Testis (tissue), 3 donors: Measurements from ENCODE around the gene GLT1D1. TPM values are rescaled to one million over a fixed set of nuclear protein-coding genes. Genes with fewer than 3 reads are reported as not detected.

Experiments
- DNase-seq: peaks from one replicate; pipeline ENCODE4 v3.0.0-alpha.2; 2019
- H3K27ac ChIP-seq, 2 donors: fragments of 200-600 bp; sonication (generic); one replicate each; pipeline ENCODE4 v1.5.1; 2019
- H3K27me3 ChIP-seq: fragments of 200-600 bp; sonication (generic); one replicate; pipeline ENCODE4 v1.5.1; 2019
- H3K36me3 ChIP-seq: fragments of 200-600 bp; sonication (generic); one replicate; pipeline ENCODE4 v1.5.1; 2017; ENCODE audit warnings: low read depth; ENCODE audit errors: missing control alignments
- H3K4me1 ChIP-seq: fragments of 200-600 bp; sonication (generic); one replicate; pipeline ENCODE4 v1.5.1; 2019
- H3K4me3 ChIP-seq, 2 donors: fragments of 200-600 bp; sonication (generic); one replicate each; pipeline ENCODE4 v1.5.1; 2017 to 2019
- H3K9me3 ChIP-seq: fragments of 200-600 bp; sonication (generic); one replicate; pipeline ENCODE4 v1.5.1; 2017
- POLR2A ChIP-seq: fragments of 450-650 bp; IDR thresholded peaks from one replicate; pipeline ENCODE4 v1.6.1; 2017; ENCODE audit warnings: antibody characterized with exemption, mild to moderate bottlenecking, moderate library complexity
- WGBS, 2 donors: methylation state at CpG; one replicate each; pipeline ENCODE4 v1.1.5; 2018; 5-methylcytosine and 5-hydroxymethylcytosine counted together
- intact Hi-C: fragments of 100-400 bp; cut with DNase I; formaldehyde crosslinking; loops from one replicate; pipeline ENCODE4 v1.15.1; 2023; ENCODE audit warnings: low total_unique reads
- polyA plus RNA-seq: library from polyadenylated mRNA; stranded (reverse); fragments of 350-450 nt; fragmentation: Illumina TruSeq; extraction: RNeasy Lipid Tissue Mini Kit (QIAGEN cat#74804); gene quantifications from one replicate; pipeline ENCODE4 v1.2.3, GENCODE V29; 2014; ENCODE audit warnings: low read depth, low replicate concordance; ENCODE audit not compliant: insufficient read depth
- total RNA-seq, 2 donors: library from RNA; depleted of rRNA; stranded (reverse); fragments of >200 nt; gene quantifications; one replicate each; pipeline ENCODE4 v1.2.3, GENCODE V29; 2016
- TF ChIP-seq, protein P1 (sequence below), 3 experiments: fragments of 450-650 bp in 2 of 3; fragments of 200-600 bp in 1 of 3; sonication (generic) in 1 of 3; IDR thresholded peaks; one replicate each; pipeline ENCODE4 v1.5.1; 2016 to 2019; ENCODE audit warnings: antibody characterized with exemption in 3 of 3, mild to moderate bottlenecking in 2 of 3, moderate library complexity in 1 of 3

Gene GLT1D1
- total and polyA plus RNA-seq, 3 donors from 2014 or later = 10.0 to 42.3 (median 18.0) TPM

DNA sequence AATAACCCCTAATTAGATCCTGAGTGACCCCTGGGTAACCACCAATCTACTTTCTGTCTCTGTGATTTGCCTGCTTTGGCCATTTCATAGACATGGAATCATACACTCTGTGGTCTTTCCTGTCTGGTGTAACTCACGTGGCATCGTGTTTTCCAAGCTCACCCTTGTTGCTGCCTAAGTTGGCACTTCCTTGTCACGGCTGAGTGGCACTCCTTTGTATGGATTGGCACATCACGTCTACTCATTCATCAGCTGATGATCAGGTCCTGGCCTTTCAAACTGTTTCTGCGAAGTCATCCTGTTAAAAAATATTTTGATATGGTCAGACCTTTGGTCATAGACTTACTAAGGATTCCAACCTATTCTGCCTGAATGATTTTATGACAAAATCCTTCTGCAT lies 87.7 kb downstream of the GLT1D1 start:
- no peak for DNase-seq
- H3K27me3 ChIP-seq = no peaks in the 10 kb centered on the region
- H3K4me3 ChIP-seq = no peak overlapping the region
- no peaks in the 10 kb centered on the region for H3K4me1 ChIP-seq
- H3K9me3 ChIP-seq = no peaks in the 10 kb centered on the region
- no peaks in the 10 kb centered on the region for H3K36me3 ChIP-seq
- TF ChIP-seq, protein P1, sequence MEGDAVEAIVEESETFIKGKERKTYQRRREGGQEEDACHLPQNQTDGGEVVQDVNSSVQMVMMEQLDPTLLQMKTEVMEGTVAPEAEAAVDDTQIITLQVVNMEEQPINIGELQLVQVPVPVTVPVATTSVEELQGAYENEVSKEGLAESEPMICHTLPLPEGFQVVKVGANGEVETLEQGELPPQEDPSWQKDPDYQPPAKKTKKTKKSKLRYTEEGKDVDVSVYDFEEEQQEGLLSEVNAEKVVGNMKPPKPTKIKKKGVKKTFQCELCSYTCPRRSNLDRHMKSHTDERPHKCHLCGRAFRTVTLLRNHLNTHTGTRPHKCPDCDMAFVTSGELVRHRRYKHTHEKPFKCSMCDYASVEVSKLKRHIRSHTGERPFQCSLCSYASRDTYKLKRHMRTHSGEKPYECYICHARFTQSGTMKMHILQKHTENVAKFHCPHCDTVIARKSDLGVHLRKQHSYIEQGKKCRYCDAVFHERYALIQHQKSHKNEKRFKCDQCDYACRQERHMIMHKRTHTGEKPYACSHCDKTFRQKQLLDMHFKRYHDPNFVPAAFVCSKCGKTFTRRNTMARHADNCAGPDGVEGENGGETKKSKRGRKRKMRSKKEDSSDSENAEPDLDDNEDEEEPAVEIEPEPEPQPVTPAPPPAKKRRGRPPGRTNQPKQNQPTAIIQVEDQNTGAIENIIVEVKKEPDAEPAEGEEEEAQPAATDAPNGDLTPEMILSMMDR (IDR thresholded peaks at IDR 0.05) = no peak
- TF ChIP-seq POLR2A = no peak
- WGBS, 2 donors = 86 to 92% methylated on average over 5 of the region's 5 CpGs
- intact Hi-C loops = no loop called here
- H3K27ac ChIP-seq = no peak overlapping the region

DNA sequence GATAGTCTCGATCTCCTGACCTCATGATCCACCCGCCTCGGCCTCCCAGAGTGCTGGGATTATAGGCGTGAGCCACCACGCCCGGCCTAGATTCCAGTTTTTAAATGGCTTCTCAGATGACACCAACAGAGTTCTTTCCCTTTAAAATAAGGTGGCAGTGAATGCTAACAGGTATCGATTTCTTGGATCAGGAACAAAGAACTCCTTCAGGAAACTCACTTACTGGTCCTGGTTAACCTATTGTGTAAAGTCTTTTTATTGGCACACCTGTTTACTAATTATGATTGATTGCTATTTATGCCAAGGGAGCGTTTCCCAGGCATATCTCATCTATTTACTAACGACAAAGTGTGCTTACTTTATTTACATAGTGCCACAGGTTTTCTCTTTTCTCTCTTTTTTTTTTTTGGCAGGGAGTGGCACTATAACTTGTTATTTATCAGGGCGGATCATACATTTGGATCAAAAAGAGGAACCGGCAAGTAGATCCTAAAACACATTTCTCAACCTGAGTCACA lies 89.7 kb downstream of the GLT1D1 start:
- TF ChIP-seq, protein P1 (IDR thresholded peaks at IDR 0.05) = no peak
- no peak for TF ChIP-seq POLR2A
- H3K4me1 ChIP-seq = no peaks in the 10 kb centered on the region
- WGBS, 2 donors = 90% methylated on average over 11 of the region's 11 CpGs
- H3K36me3 ChIP-seq = no peaks in the 10 kb centered on the region
- no peaks in the 10 kb centered on the region for H3K27me3 ChIP-seq
- H3K27ac ChIP-seq = no peak overlapping the region
- no peaks in the 10 kb centered on the region for H3K9me3 ChIP-seq
- no peak overlapping the region for H3K4me3 ChIP-seq
- DNase-seq = no peak
- intact Hi-C loops = no loop called here

GRCh38 chr12:128944956-128945355 lies 91.7 kb downstream of the GLT1D1 start:
- H3K27ac ChIP-seq = no peak overlapping the region
- no peaks in the 10 kb centered on the region for H3K27me3 ChIP-seq
- intact Hi-C loops = no loop called here
- TF ChIP-seq, protein P1 (IDR thresholded peaks at IDR 0.05) = no peak
- no peak for TF ChIP-seq POLR2A
- WGBS, 2 donors = 94 to 96% methylated on average over 16 to 27 of the region's 27 CpGs
- no peaks in the 10 kb centered on the region for H3K36me3 ChIP-seq
- H3K9me3 ChIP-seq = no peaks in the 10 kb centered on the region
- H3K4me3 ChIP-seq = no peak overlapping the region
- no peak for DNase-seq
- no peaks in the 10 kb centered on the region for H3K4me1 ChIP-seq

DNA sequence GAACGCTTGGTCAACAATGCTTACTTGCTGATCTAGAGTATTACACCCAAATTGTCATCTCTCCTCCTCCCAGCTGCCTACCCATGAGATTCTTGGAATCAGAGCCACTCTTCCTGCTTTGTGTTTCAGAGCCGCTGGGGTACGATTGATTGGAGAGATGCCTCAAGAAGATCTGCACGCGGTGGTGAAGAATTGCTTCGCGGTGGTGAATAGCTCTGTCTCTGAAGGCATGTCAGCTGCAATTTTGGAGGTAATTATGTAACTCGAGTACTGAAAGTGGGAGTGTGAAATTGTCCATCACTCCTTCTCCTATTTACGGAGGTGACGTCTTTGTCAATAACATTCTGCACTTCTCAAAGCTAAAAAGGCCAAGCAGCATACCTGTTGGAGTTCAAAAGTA lies 93.9 kb downstream of the GLT1D1 start:
- WGBS, 2 donors = 69 to 76% methylated on average over 10 of the region's 10 CpGs
- Histone ChIP-seq H3K9me3 (no peaks in the 10 kb centered on the region), H3K4me3 (no peak overlapping the region), H3K27ac (no peak overlapping the region), H3K27me3 (no peaks in the 10 kb centered on the region), H3K36me3 (no peaks in the 10 kb centered on the region), H3K4me1 (no peaks in the 10 kb centered on the region)
- TF ChIP-seq, protein P1 (IDR thresholded peaks at IDR 0.05) = no peak
- no peak for TF ChIP-seq POLR2A
- no peak for DNase-seq
- intact Hi-C loops = no loop called here

GRCh38 chr12:128949086-128949485 lies 95.8 kb downstream of the GLT1D1 start:
- Histone ChIP-seq H3K27me3 (no peaks in the 10 kb centered on the region), H3K4me3 (no peak overlapping the region), H3K36me3 (no peaks in the 10 kb centered on the region), H3K9me3 (no peaks in the 10 kb centered on the region), H3K27ac (no peak overlapping the region), H3K4me1 (no peaks in the 10 kb centered on the region)
- DNase-seq = no peak
- TF ChIP-seq, protein P1 (IDR thresholded peaks at IDR 0.05) = no peak
- no peak for TF ChIP-seq POLR2A
- intact Hi-C loops = no loop called here
- WGBS, 2 donors = 86 to 90% methylated on average over 5 of the region's 5 CpGs
